GM12878 (cell line): ENCODE measurements around the gene TMEM120B. TPM values are rescaled to one million over a fixed set of nuclear protein-coding genes. Genes with fewer than 3 reads are reported as not detected.

ENCODE experiments used
- ATAC-seq: fragments of 200-7000 bp; cut with Tn5 transposase; 3 replicates; pipeline ENCODE4 v1.9.1; 2020; ENCODE audit warnings: mild to moderate bottlenecking, moderate library complexity
- BruUV-seq: library from RNA; stranded (reverse); fragments of 400-500 nt; replicated peaks from 2 replicates; lab custom pipeline; 2021; lab: Mats Ljungman, UMichigan
- CTCF ChIA-PET: fragments of 300-600 bp; sonication (Branson Sonifier 250); formaldehyde crosslinking; extraction: SDS; loops from one replicate; lab custom pipeline; 2021; ENCODE audit warnings: inconsistent platforms; lab: Yijun Ruan, JAX
- POLR2A ChIA-PET: fragments of 350-600 bp; formaldehyde crosslinking; extraction: SDS; loops from one replicate; lab custom pipeline; 2021; ENCODE audit warnings: inconsistent platforms; lab: Charles Lee
- RAD21 ChIA-PET: fragments of 300-600 bp; sonication (Branson Sonifier 250); formaldehyde crosslinking; loops from one replicate; lab custom pipeline; 2023; ENCODE audit warnings: antibody characterized with exemption; ENCODE audit not compliant: unreplicated experiment; lab: Charles Lee
- SMC1A ChIA-PET: fragments of 300-600 bp; sonication (Branson Sonifier 250); formaldehyde crosslinking; loops from one replicate; lab custom pipeline; 2023; ENCODE audit not compliant: unreplicated experiment, uncharacterized antibody; lab: Charles Lee
- DNase-seq: peaks from one replicate; pipeline ENCODE4 v3.0.0-alpha.2; 2011; ENCODE audit warnings: low read depth, low spot score
- FAIRE-seq: peaks from 3 replicates; lab custom pipeline; 2011; peaks lifted over from hg19 to GRCh38; lab: Jason Lieb, UNC
- H2AFZ ChIP-seq: 2 replicates; pipeline ENCODE4 v1.6.0; 2011; ENCODE audit warnings: low read depth, low read length, control low read depth; ENCODE audit not compliant: control insufficient read depth
- H3K27ac ChIP-seq: 2 replicates; pipeline ENCODE4 v1.5.1; 2011; ENCODE audit warnings: control low read depth; ENCODE audit not compliant: control insufficient read depth, insufficient read depth
- H3K27me3 ChIP-seq, 2 experiments: replicated peaks in 1 of 2; 2 replicates each; pipeline versions ENCODE4 v1.6.0 to v1.6.1; 2011; ENCODE audit warnings: low read length in 1 of 2; ENCODE audit not compliant: control insufficient read depth in 2 of 2, insufficient read depth in 2 of 2
- H3K36me3 ChIP-seq, 2 experiments: 2 replicates each; pipeline ENCODE4 v1.5.1; 2011; ENCODE audit warnings: low read length in 1 of 2; ENCODE audit not compliant: control insufficient read depth in 2 of 2, insufficient read depth in 2 of 2
- H3K4me1 ChIP-seq: 2 replicates; pipeline ENCODE4 v1.6.1; 2011; ENCODE audit warnings: mild to moderate bottlenecking, low read length, moderate library complexity, mixed read lengths; ENCODE audit not compliant: control insufficient read depth, insufficient read depth
- H3K4me2 ChIP-seq: 2 replicates; pipeline ENCODE4 v1.6.0; 2011; ENCODE audit warnings: control low read depth; ENCODE audit not compliant: control insufficient read depth, insufficient read depth
- H3K4me3 ChIP-seq: fragments of 200-600 bp; sonication (generic); 2 replicates; pipeline ENCODE4 v1.5.1; 2016
- H3K79me2 ChIP-seq: 2 replicates; pipeline ENCODE4 v1.6.0; 2011; ENCODE audit warnings: low read length; ENCODE audit not compliant: control insufficient read depth, insufficient read depth
- H3K9ac ChIP-seq: 2 replicates; pipeline ENCODE4 v1.8.0; 2011; ENCODE audit warnings: low read length, control low read depth, mixed read lengths; ENCODE audit not compliant: control insufficient read depth, insufficient read depth
- H3K9me3 ChIP-seq: replicated peaks from 3 replicates; pipeline ENCODE4 v1.5.1; 2011; ENCODE audit warnings: mild to moderate bottlenecking, low read length; ENCODE audit not compliant: control insufficient read depth, insufficient read depth
- H4K20me1 ChIP-seq: 2 replicates; pipeline ENCODE4 v1.6.0; 2011; ENCODE audit not compliant: control insufficient read depth, insufficient read depth
- ATF2 ChIP-seq: IDR thresholded peaks from 2 replicates; pipeline ENCODE4 v1.6.1; 2012; ENCODE audit warnings: low read length, inconsistent platforms
- CREB1 ChIP-seq: IDR thresholded peaks from 2 replicates; pipeline ENCODE4 v1.6.1; 2012; ENCODE audit warnings: low read depth, mild to moderate bottlenecking, inconsistent platforms
- EED ChIP-seq: sonication (generic); IDR thresholded peaks from 2 replicates; pipeline ENCODE4 v1.6.1; 2016; ENCODE audit warnings: antibody characterized with exemption, low read depth
- GATAD2B ChIP-seq: fragments of 450-650 bp; conservative IDR thresholded peaks from 2 replicates; pipeline ENCODE4 v1.6.1; 2017; ENCODE audit warnings: low read depth, mild to moderate bottlenecking, moderate library complexity
- RELA ChIP-seq: fragments of 450-650 bp; IDR thresholded peaks from 2 replicates; pipeline ENCODE4 v1.8.0; 2014; ENCODE audit warnings: borderline replicate concordance; ENCODE audit not compliant: partially characterized antibody
- SMARCA5 ChIP-seq: fragments of 450-650 bp; IDR thresholded peaks from 2 replicates; pipeline ENCODE4 v1.6.1; 2017; ENCODE audit warnings: mild to moderate bottlenecking
- SUPT20H ChIP-seq: IDR thresholded peaks from 2 replicates; pipeline ENCODE4 v1.6.1; 2011; ENCODE audit warnings: low read depth, mild to moderate bottlenecking, low read length, moderate library complexity, borderline replicate concordance; ENCODE audit not compliant: control insufficient read depth
- WRNIP1 ChIP-seq: IDR thresholded peaks from 2 replicates; pipeline ENCODE4 v1.6.1; 2011; ENCODE audit warnings: low read depth, low read length, improper control_type of control experiment, borderline replicate concordance
- ZBED1 ChIP-seq: IDR thresholded peaks from 2 replicates; pipeline ENCODE4 v1.6.1; 2016; ENCODE audit warnings: borderline replicate concordance
- ZBTB4 ChIP-seq: fragments of 450-650 bp; formaldehyde crosslinking; IDR thresholded peaks from 2 replicates; pipeline ENCODE4 v1.4.0; 2022; ENCODE audit warnings: mild to moderate bottlenecking, moderate library complexity
- ZZZ3 ChIP-seq: IDR thresholded peaks from 2 replicates; pipeline ENCODE4 v1.6.1; 2011; ENCODE audit warnings: low read depth; ENCODE audit not compliant: control insufficient read depth, insufficient read length
- WGBS: methylation state at CpG from one replicate; pipeline ENCODE4 v1.1.6; 2016; ENCODE audit warnings: low lambda C conversion rate; ENCODE audit not compliant: insufficient replicate concordance, insufficient coverage; ENCODE audit errors: missing lambda C conversion rate; 5-methylcytosine and 5-hydroxymethylcytosine counted together
- in situ Hi-C: fragments of 300-500 bp; cut with MboI; formaldehyde crosslinking; loops from 9 replicates; pipeline ENCODE4 v1.14.3; 2018; ENCODE audit warnings: mixed read lengths
- intact Hi-C: fragments of 100-400 bp; cut with micrococcal nuclease; formaldehyde crosslinking; loops from one replicate; pipeline ENCODE4 v1.14.2; 2022; ENCODE audit not compliant: unreplicated experiment
- polyA plus RNA-seq, 11 experiments: library from polyadenylated mRNA; depleted of rRNA in 4 of 11; unstranded in 6 of 11; stranded (reverse) in 5 of 11; fragments of >200 nt; fragmentation: Nextera tagmentation in 4 of 11; fragmentation: Illumina TruSeq in 1 of 11; extraction: Ambion mirVana in 4 of 11; extraction: Trizol in 1 of 11; gene quantifications; 1 replicate in 1 of 11; 2 replicates in 10 of 11; pipeline versions ENCODE4 v1.2.1 to v1.2.3, GENCODE V29; 2011 to 2016; ENCODE audit warnings: inconsistent platforms in 2 of 11, missing spikeins in 2 of 11, low read depth in 1 of 11
- total RNA-seq, 4 experiments: library from RNA; depleted of rRNA in 3 of 4; stranded (reverse); fragments of >200 nt in 3 of 4; fragmentation: Illumina TruSeq in 1 of 4; extraction: Trizol in 1 of 4; gene quantifications; 2 replicates each; pipeline versions ENCODE4 v1.2.1 to v1.2.3, GENCODE V29; 2013 to 2021

TMEM120B gene
- total and polyA plus RNA-seq, 10 of the 15 experiments (the other 5 are each of a cell fraction or from before 2014, with no cell fraction given) = 4.0 to 26.2 (median 9.2) TPM

- H3K4me1 ChIP-seq = peaks cover 7% of the 10 kb centered on the region
- intact Hi-C loops = no loop called here
- H3K4me2 ChIP-seq = no peak overlapping the region
- peaks cover 3% of the 10 kb centered on the region; the same call in 1 of the 2 replicates for H4K20me1 ChIP-seq
- H3K9ac ChIP-seq = no peak overlapping the region
- POLR2A ChIA-PET = interaction anchor here (0.7 kb wide), 1 partner anchor 679 kb away, joined by 5 read pairs; no protein-coding TSS in a partner anchor
- no peak for ATAC-seq
- RAD21 ChIA-PET = interaction anchor here (1.5 kb wide), 1 partner anchor 21 kb away, joined by 5 read pairs; no protein-coding TSS in a partner anchor
- no TSS peak for BruUV-seq
- 91% methylated on average over 8 of the region's 8 CpGs for WGBS
- FAIRE-seq = no peak
- no peaks in the 10 kb centered on the region for H3K9me3 ChIP-seq
- no peak overlapping the region for H3K27ac ChIP-seq
- SMC1A ChIA-PET = interaction anchor here (0.7 kb wide), 1 partner anchor 25 kb away, joined by 3 read pairs; no protein-coding TSS in a partner anchor
- no peak for DNase-seq
- H3K27me3 ChIP-seq = no peaks in the 10 kb centered on the region
- in situ Hi-C loops = no loop called here
- no peak for TF ChIP-seq GATAD2B
- TF ChIP-seq RELA = no peak
- no peak for TF ChIP-seq CREB1
- H2AFZ ChIP-seq = no peak overlapping the region
- peaks cover 28% of the 10 kb centered on the region for H3K79me2 ChIP-seq
- H3K36me3 ChIP-seq = peaks cover 15 to 24% of the 10 kb centered on the region in 2 experiments; a peak in 3 of 4 replicates
- CTCF ChIA-PET = interaction anchor here (0.6 to 2.1 kb wide), 4 partner anchors 9 to 174 kb away, joined by 3 to 13 read pairs (median 4); partner anchors contain the start of gene RHOF
- no peak overlapping the region for H3K4me3 ChIP-seq
Measured at GRCh38 chr12:121815263-121815662, 102.7 kb downstream of the TMEM120B start.

- Histone ChIP-seq H2AFZ (no peak overlapping the region), H3K9ac (no peak overlapping the region), H3K27me3 (no peaks in the 10 kb centered on the region), H4K20me1 (peaks cover 3% of the 10 kb centered on the region; the same call in 1 of the 2 replicates), H3K27ac (no peak overlapping the region), H3K4me2 (no peak overlapping the region), H3K36me3 (peaks cover 20 to 24% of the 10 kb centered on the region in 2 experiments; a peak in 3 of 4 replicates), H3K4me3 (no peak overlapping the region), H3K79me2 (peaks cover 17% of the 10 kb centered on the region), H3K9me3 (no peaks in the 10 kb centered on the region), H3K4me1 (no peaks in the 10 kb centered on the region)
- CTCF ChIA-PET = interaction anchor here (2.1 kb wide), 1 partner anchor 21 kb away, joined by 5 read pairs; no protein-coding TSS in a partner anchor
- intact Hi-C loops (no loop called here), in situ Hi-C loops (no loop called here)
- DNase-seq (no peak), ATAC-seq (no peak), FAIRE-seq (no peak)
- POLR2A ChIA-PET = interaction anchor here (0.6 kb wide), 1 partner anchor 25 kb away, joined by 7 read pairs; no protein-coding TSS in a partner anchor
- RAD21 ChIA-PET = no interaction called here
- BruUV-seq = TSS peak; percentile 47
- 99% methylated on average over 27 of the region's 47 CpGs for WGBS
- SMC1A ChIA-PET = no interaction called here
- TF ChIP-seq WRNIP1 (no peak), ATF2 (no peak), EED (no peak), SUPT20H (no peak), ZBED1 (no peak), ZZZ3 (no peak), SMARCA5 (no peak), ZBTB4 (CRISPR knock-in tag) (no peak)
Measured at GRCh38 chr12:121816925-121817647, 104.5 kb downstream of the TMEM120B start.
